22Rv1 (cell line): ENCODE data around the gene CPSF4.

Experiments used
- ZFX ChIP-seq: fragments of 450-650 bp; IDR thresholded peaks from 2 replicates; pipeline ENCODE4 v1.6.1; 2017; ENCODE audit warnings: antibody characterized with exemption, borderline replicate concordance
- TF ChIP-seq, protein P1 (sequence below): fragments of 450-650 bp; IDR thresholded peaks from 2 replicates; pipeline ENCODE4 v1.5.1; 2017; ENCODE audit warnings: mild to moderate bottlenecking

DNA sequence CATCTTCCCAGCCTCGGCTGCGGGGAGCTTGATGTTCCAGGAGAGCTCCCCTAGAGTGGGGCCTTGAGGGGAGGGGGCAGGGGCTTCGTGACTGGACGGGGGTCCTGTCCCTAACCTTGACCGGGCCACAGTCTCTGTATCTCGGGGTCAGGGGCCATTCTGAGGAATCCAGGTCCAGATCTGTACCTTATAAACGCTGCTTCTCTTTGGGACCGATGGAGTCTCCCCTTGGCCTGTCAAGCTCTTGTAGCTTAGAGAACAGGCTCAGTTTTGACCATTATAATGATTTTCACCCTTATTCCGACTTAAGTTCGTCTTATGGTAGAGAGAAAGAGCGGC lies 66.5 kb downstream of the CPSF4 start:
- TF ChIP-seq, protein P1, sequence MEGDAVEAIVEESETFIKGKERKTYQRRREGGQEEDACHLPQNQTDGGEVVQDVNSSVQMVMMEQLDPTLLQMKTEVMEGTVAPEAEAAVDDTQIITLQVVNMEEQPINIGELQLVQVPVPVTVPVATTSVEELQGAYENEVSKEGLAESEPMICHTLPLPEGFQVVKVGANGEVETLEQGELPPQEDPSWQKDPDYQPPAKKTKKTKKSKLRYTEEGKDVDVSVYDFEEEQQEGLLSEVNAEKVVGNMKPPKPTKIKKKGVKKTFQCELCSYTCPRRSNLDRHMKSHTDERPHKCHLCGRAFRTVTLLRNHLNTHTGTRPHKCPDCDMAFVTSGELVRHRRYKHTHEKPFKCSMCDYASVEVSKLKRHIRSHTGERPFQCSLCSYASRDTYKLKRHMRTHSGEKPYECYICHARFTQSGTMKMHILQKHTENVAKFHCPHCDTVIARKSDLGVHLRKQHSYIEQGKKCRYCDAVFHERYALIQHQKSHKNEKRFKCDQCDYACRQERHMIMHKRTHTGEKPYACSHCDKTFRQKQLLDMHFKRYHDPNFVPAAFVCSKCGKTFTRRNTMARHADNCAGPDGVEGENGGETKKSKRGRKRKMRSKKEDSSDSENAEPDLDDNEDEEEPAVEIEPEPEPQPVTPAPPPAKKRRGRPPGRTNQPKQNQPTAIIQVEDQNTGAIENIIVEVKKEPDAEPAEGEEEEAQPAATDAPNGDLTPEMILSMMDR = no peak
- no peak for TF ChIP-seq ZFX
